IPS-15b (cell line): ENCODE results near the gene PRRC2B.

Source experiments
- H3K27me3 ChIP-seq: one replicate; pipeline ENCODE4 v1.6.1; 2013; ENCODE audit warnings: low read length; ENCODE audit not compliant: control insufficient read depth, insufficient read depth
- H3K36me3 ChIP-seq: one replicate; pipeline ENCODE4 v1.6.1; 2013; ENCODE audit warnings: low read length; ENCODE audit not compliant: control insufficient read depth, insufficient read depth
- H3K4me1 ChIP-seq: one replicate; pipeline ENCODE4 v1.6.1; 2013; ENCODE audit warnings: mild to moderate bottlenecking, low read length; ENCODE audit not compliant: control insufficient read depth, insufficient read depth
- H3K4me3 ChIP-seq: one replicate; pipeline ENCODE4 v1.5.1; 2013; ENCODE audit warnings: low read depth, low read length
- H3K9ac ChIP-seq: one replicate; pipeline ENCODE4 v1.6.1; 2013; ENCODE audit warnings: low read depth, mild to moderate bottlenecking, low read length
- H3K9me3 ChIP-seq: one replicate; pipeline ENCODE4 v1.6.1; 2013; ENCODE audit warnings: mild to moderate bottlenecking, low read length; ENCODE audit not compliant: control insufficient read depth, insufficient read depth

The PRRC2B gene

GRCh38 chr9:131432050-131432449 is 38.2 kb downstream of the PRRC2B start:
- Histone ChIP-seq H3K9ac (no peak overlapping the region), H3K36me3 (peaks cover 35% of the 10 kb centered on the region), H3K4me1 (peaks cover 35% of the 10 kb centered on the region), H3K4me3 (no peak overlapping the region), H3K27me3 (no peaks in the 10 kb centered on the region), H3K9me3 (no peaks in the 10 kb centered on the region)

- Histone ChIP-seq H3K9me3 (no peaks in the 10 kb centered on the region), H3K4me1 (peaks cover 42% of the 10 kb centered on the region), H3K4me3 (no peak overlapping the region), H3K9ac (no peak overlapping the region), H3K36me3 (peaks cover 38% of the 10 kb centered on the region), H3K27me3 (no peaks in the 10 kb centered on the region)
Observed at GRCh38 chr9:131432597-131433301, 38.9 kb downstream of the PRRC2B start.

- Histone ChIP-seq H3K9ac (no peak overlapping the region), H3K36me3 (peaks cover 45% of the 10 kb centered on the region), H3K27me3 (no peaks in the 10 kb centered on the region), H3K4me3 (no peak overlapping the region), H3K9me3 (no peaks in the 10 kb centered on the region), H3K4me1 (peaks cover 48% of the 10 kb centered on the region)
Observed at GRCh38 chr9:131433302-131433854, 39.5 kb downstream of the PRRC2B start.

GRCh38 chr9:131434673-131435072 is 40.8 kb downstream of the PRRC2B start:
- Histone ChIP-seq H3K36me3 (peaks cover 57% of the 10 kb centered on the region), H3K4me1 (peaks cover 45% of the 10 kb centered on the region), H3K4me3 (no peak overlapping the region)

GRCh38 chr9:131436376-131436775 is 42.5 kb downstream of the PRRC2B start:
- Histone ChIP-seq H3K9ac (peak overlapping the region; percentile 49), H3K9me3 (no peaks in the 10 kb centered on the region), H3K36me3 (peaks cover 65% of the 10 kb centered on the region), H3K4me3 (no peak overlapping the region), H3K4me1 (peaks cover 44% of the 10 kb centered on the region), H3K27me3 (no peaks in the 10 kb centered on the region)

More at GRCh38 chr9:131434673-131435072, 40.8 kb downstream of the PRRC2B start:
- H3K9ac ChIP-seq: no peak overlapping the region
- H3K9me3 ChIP-seq: no peaks in the 10 kb centered on the region
- no peaks in the 10 kb centered on the region for H3K27me3 ChIP-seq

- peaks cover 44% of the 10 kb centered on the region for H3K4me1 ChIP-seq
- H3K27me3 ChIP-seq: no peaks in the 10 kb centered on the region
- peak overlapping the region; percentile 49 for H3K9ac ChIP-seq
- H3K9me3 ChIP-seq: no peaks in the 10 kb centered on the region
- H3K4me3 ChIP-seq: no peak overlapping the region
- peaks cover 68% of the 10 kb centered on the region for H3K36me3 ChIP-seq
Observed at GRCh38 chr9:131436865-131437271, 43.0 kb downstream of the PRRC2B start.

GRCh38 chr9:131438190-131438589 is 44.3 kb downstream of the PRRC2B start:
- no peak overlapping the region for H3K9ac ChIP-seq
- H3K4me1 ChIP-seq: peaks cover 39% of the 10 kb centered on the region
- peaks cover 64% of the 10 kb centered on the region for H3K36me3 ChIP-seq
- H3K9me3 ChIP-seq: no peaks in the 10 kb centered on the region
- H3K4me3 ChIP-seq: no peak overlapping the region
- no peaks in the 10 kb centered on the region for H3K27me3 ChIP-seq

- Histone ChIP-seq H3K9ac (no peak overlapping the region), H3K36me3 (peaks cover 64% of the 10 kb centered on the region), H3K9me3 (no peaks in the 10 kb centered on the region), H3K4me1 (peaks cover 30% of the 10 kb centered on the region), H3K4me3 (no peak overlapping the region), H3K27me3 (no peaks in the 10 kb centered on the region)
Observed at GRCh38 chr9:131439224-131439623, 45.3 kb downstream of the PRRC2B start.

GRCh38 chr9:131441441-131441840 is 47.6 kb downstream of the PRRC2B start:
- H3K27me3 ChIP-seq: no peaks in the 10 kb centered on the region
- no peak overlapping the region for H3K4me3 ChIP-seq
- H3K4me1 ChIP-seq: peaks cover 18% of the 10 kb centered on the region
- peaks cover 78% of the 10 kb centered on the region for H3K36me3 ChIP-seq
- no peak overlapping the region for H3K9ac ChIP-seq
- no peaks in the 10 kb centered on the region for H3K9me3 ChIP-seq

GRCh38 chr9:131442351-131442750 is 48.5 kb downstream of the PRRC2B start:
- H3K36me3 ChIP-seq: peaks cover 83% of the 10 kb centered on the region
- H3K9ac ChIP-seq: no peak overlapping the region
- no peaks in the 10 kb centered on the region for H3K9me3 ChIP-seq
- peaks cover 10% of the 10 kb centered on the region for H3K4me1 ChIP-seq
- H3K27me3 ChIP-seq: no peaks in the 10 kb centered on the region
- H3K4me3 ChIP-seq: no peak overlapping the region

GRCh38 chr9:131443648-131444047 is 49.8 kb downstream of the PRRC2B start:
- Histone ChIP-seq H3K27me3 (no peaks in the 10 kb centered on the region), H3K4me3 (no peak overlapping the region), H3K9me3 (no peaks in the 10 kb centered on the region), H3K4me1 (no peaks in the 10 kb centered on the region), H3K36me3 (peaks cover 74% of the 10 kb centered on the region), H3K9ac (no peak overlapping the region)

- Histone ChIP-seq H3K9me3 (no peaks in the 10 kb centered on the region), H3K4me1 (no peaks in the 10 kb centered on the region), H3K4me3 (no peak overlapping the region), H3K27me3 (no peaks in the 10 kb centered on the region), H3K9ac (no peak overlapping the region), H3K36me3 (peaks cover 62% of the 10 kb centered on the region)
Observed at GRCh38 chr9:131446276-131446675, 52.4 kb downstream of the PRRC2B start.
